Activated B cell treated with CpG ODN at 0.5 μM for 24 hours (primary cell): Measurements from ENCODE around the gene TP73. TPM values are rescaled to one million over a fixed set of nuclear protein-coding genes. Genes with fewer than 3 reads are reported as not detected.

Source experiments
- ATAC-seq: fragments of 200-7000 bp; cut with Tn5 transposase; one replicate; pipeline ENCODE4 v1.10.0; 2021; ENCODE audit warnings: low read depth, mild to moderate bottlenecking, moderate library complexity
- CTCF ChIA-PET: fragments of 350-600 bp; sonication (Branson Sonifier 250); formaldehyde crosslinking; loops from one replicate; lab custom pipeline; 2021; ENCODE audit warnings: antibody characterized with exemption; lab: Charles Lee
- POLR2A ChIA-PET: fragments of 350-600 bp; sonication (Branson Sonifier 250); formaldehyde crosslinking; loops from one replicate; lab custom pipeline; 2021; ENCODE audit warnings: antibody characterized with exemption; lab: Charles Lee
- DNase-seq: peaks from one replicate; pipeline ENCODE4 v3.0.0; 2022
- H3K27ac Mint-ChIP-seq: one replicate; pipeline ENCODE4 v1.8.0; 2020; ENCODE audit warnings: mixed read lengths
- H3K27me3 Mint-ChIP-seq: one replicate; pipeline ENCODE4 v1.8.0; 2021; ENCODE audit warnings: mixed read lengths
- H3K36me3 Mint-ChIP-seq: one replicate; pipeline ENCODE4 v1.8.0; 2021; ENCODE audit warnings: low read depth, mixed read lengths
- H3K4me1 Mint-ChIP-seq: one replicate; pipeline ENCODE4 v1.8.0; 2021; ENCODE audit warnings: mixed read lengths
- H3K4me3 Mint-ChIP-seq: one replicate; pipeline ENCODE4 v1.8.0; 2020; ENCODE audit warnings: mild to moderate bottlenecking, mixed read lengths
- H3K9me3 Mint-ChIP-seq: one replicate; pipeline ENCODE4 v1.8.0; 2020; ENCODE audit warnings: mixed read lengths
- CTCF ChIP-seq: fragments of 200-600 bp; IDR thresholded peaks from one replicate; pipeline ENCODE4 v1.8.0; 2022; ENCODE audit warnings: antibody characterized with exemption, mild to moderate bottlenecking
- intact Hi-C: fragments of 100-400 bp; cut with micrococcal nuclease; formaldehyde crosslinking; loops from one replicate; pipeline ENCODE4 v1.15.1; 2024
- total RNA-seq: library from RNA; stranded (reverse); gene quantifications from 2 replicates; pipeline ENCODE4 v1.2.3, GENCODE V29; 2022

The TP73 gene
- total RNA-seq, 1 donor from 2014 or later, result 2.6 TPM

- intact Hi-C loops, result no loop called here
- no peak overlapping the region for H3K4me3 Mint-ChIP-seq
- POLR2A ChIA-PET, result no interaction called here
- no peaks in the 10 kb centered on the region for H3K36me3 Mint-ChIP-seq
- peaks cover 10% of the 10 kb centered on the region for H3K4me1 Mint-ChIP-seq
- TF ChIP-seq CTCF, result no peak
- CTCF ChIA-PET, result no interaction called here
- no peak overlapping the region for H3K27ac Mint-ChIP-seq
- ATAC-seq, result no peak
- H3K9me3 Mint-ChIP-seq, result no peaks in the 10 kb centered on the region
- H3K27me3 Mint-ChIP-seq, result peaks cover 23% of the 10 kb centered on the region
- no peak for DNase-seq
These were observed 54.5 kb downstream of the TP73 start for GRCh38 chr1:3706651-3707297.

- DNase-seq (no peak), ATAC-seq (no peak)
- Mint-ChIP-seq H3K4me3 (no peak overlapping the region), H3K9me3 (no peaks in the 10 kb centered on the region), H3K4me1 (peaks cover 10% of the 10 kb centered on the region), H3K27ac (no peak overlapping the region), H3K36me3 (no peaks in the 10 kb centered on the region), H3K27me3 (peaks cover 24% of the 10 kb centered on the region)
- intact Hi-C loops, result no loop called here
- no peak for TF ChIP-seq CTCF
- CTCF ChIA-PET, result no interaction called here
- POLR2A ChIA-PET, result interaction anchor here (0.5 kb wide), 1 partner anchor 92 kb away, joined by 4 read pairs; no protein-coding TSS in a partner anchor
These were observed 55.1 kb downstream of the TP73 start for GRCh38 chr1:3707298-3707938.

DNA sequence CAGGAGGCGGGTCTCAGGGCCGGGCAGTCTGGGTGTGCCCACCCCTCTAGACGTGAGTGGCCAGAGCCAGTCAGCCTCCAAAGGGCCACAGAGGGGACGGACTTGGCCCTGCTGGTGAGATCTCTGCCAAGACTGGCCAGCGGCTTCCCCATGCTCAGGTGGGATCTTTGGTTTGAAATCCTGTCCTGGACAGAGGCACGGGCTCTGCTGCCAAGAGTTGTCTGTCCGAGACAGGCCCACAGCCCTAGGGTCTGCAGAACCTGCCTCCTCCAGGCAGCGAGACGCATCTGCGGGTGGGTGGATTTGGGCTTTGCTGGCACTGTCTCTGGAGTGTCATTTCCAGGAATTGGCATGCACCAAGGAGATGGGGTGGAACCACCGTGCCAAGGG is 55.6 kb downstream of the TP73 start:
- ChIA-PET POLR2A (interaction anchor here (0.5 kb wide), 1 partner anchor 91 kb away, joined by 4 read pairs; no protein-coding TSS in a partner anchor), CTCF (no interaction called here)
- no peak overlapping the region for H3K27ac Mint-ChIP-seq
- peaks cover 10% of the 10 kb centered on the region for H3K4me1 Mint-ChIP-seq
- ATAC-seq, result no peak
- H3K27me3 Mint-ChIP-seq, result peaks cover 24% of the 10 kb centered on the region
- no peak overlapping the region for H3K4me3 Mint-ChIP-seq
- TF ChIP-seq CTCF, result no peak
- no peaks in the 10 kb centered on the region for H3K9me3 Mint-ChIP-seq
- H3K36me3 Mint-ChIP-seq, result no peaks in the 10 kb centered on the region
- DNase-seq, result no peak
- intact Hi-C loops, result no loop called here

DNA sequence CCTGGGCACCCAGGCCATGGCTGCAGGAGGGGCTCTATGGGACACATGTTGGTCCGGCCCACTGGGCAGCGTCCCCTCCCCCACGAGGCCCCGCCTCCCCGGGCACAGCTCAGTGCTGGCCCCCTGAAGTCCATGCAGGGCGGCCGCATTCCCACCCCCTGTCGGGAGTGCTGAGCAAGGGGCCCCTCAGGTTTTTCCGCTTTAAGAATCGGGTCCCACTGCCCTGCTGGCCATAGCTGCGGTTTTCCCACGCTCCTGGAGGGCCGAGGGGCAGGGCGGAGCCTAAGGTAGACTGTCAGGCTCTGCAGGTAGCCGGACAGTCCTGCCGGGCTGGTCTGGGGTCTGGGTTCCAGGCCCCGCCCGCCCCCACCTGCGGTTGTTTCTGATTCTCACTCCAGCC is 56.5 kb downstream of the TP73 start:
- no peak for TF ChIP-seq CTCF
- intact Hi-C loops, result no loop called here
- CTCF ChIA-PET, result no interaction called here

GRCh38 chr1:3710251-3710650 is 57.9 kb downstream of the TP73 start:
- H3K36me3 Mint-ChIP-seq, result no peaks in the 10 kb centered on the region
- peaks cover 19% of the 10 kb centered on the region for H3K27me3 Mint-ChIP-seq
- CTCF ChIA-PET, result no interaction called here
- no peaks in the 10 kb centered on the region for H3K4me1 Mint-ChIP-seq
- intact Hi-C loops, result no loop called here
- H3K27ac Mint-ChIP-seq, result no peak overlapping the region
- no peak overlapping the region for H3K4me3 Mint-ChIP-seq
- H3K9me3 Mint-ChIP-seq, result no peaks in the 10 kb centered on the region
- ATAC-seq (no peak), DNase-seq (no peak)
- TF ChIP-seq CTCF, result no peak
- POLR2A ChIA-PET, result no interaction called here

More for the DNA sequence above, 56.5 kb downstream of the TP73 start:
- H3K27me3 Mint-ChIP-seq, result peaks cover 24% of the 10 kb centered on the region
- H3K27ac Mint-ChIP-seq, result no peak overlapping the region
- DNase-seq, result no peak
- H3K9me3 Mint-ChIP-seq, result no peaks in the 10 kb centered on the region
- H3K36me3 Mint-ChIP-seq, result no peaks in the 10 kb centered on the region
- POLR2A ChIA-PET, result no interaction called here
- peaks cover 6% of the 10 kb centered on the region for H3K4me1 Mint-ChIP-seq
- ATAC-seq, result no peak
- H3K4me3 Mint-ChIP-seq, result no peak overlapping the region
